SU-DHL-6 (cell line): ENCODE results near the gene TRIOBP.

ENCODE experiments used
- H2AFZ ChIP-seq: fragments of 200-600 bp; sonication (generic); 2 replicates; pipeline ENCODE4 v1.6.1; 2014; ENCODE audit warnings: low read depth, mild to moderate bottlenecking, moderate library complexity, mixed read lengths, antibody characterized with exemption, low read length; ENCODE audit not compliant: severe bottlenecking
- H3F3A ChIP-seq: fragments of 200-600 bp; shearing (Covaris generic); 2 replicates; pipeline ENCODE4 v1.6.0; 2016; ENCODE audit warnings: antibody characterized with exemption, mild to moderate bottlenecking; ENCODE audit not compliant: insufficient read depth
- H3K27ac ChIP-seq: fragments of 200-600 bp; sonication (generic); 2 replicates; pipeline ENCODE4 v1.5.1; 2016; ENCODE audit warnings: low read depth, mild to moderate bottlenecking, low read length, moderate library complexity, mixed read lengths
- H3K27me3 ChIP-seq: fragments of 200-600 bp; sonication (generic), shearing (Covaris generic); 2 replicates; pipeline ENCODE4 v1.6.0; 2014; ENCODE audit warnings: mild to moderate bottlenecking, low read length
- H3K36me3 ChIP-seq: fragments of 200-600 bp; sonication (generic); 2 replicates; pipeline ENCODE4 v1.6.1; 2014; ENCODE audit warnings: mild to moderate bottlenecking, low read length, mixed read lengths
- H3K4me2 ChIP-seq: fragments of 300-600, 200-600 bp; shearing (Covaris generic), sonication (generic); 2 replicates; pipeline ENCODE4 v1.6.0; 2014; ENCODE audit warnings: low read length, low read depth, mild to moderate bottlenecking; ENCODE audit not compliant: poor library complexity, severe bottlenecking
- H3K4me3 ChIP-seq: fragments of 200-600 bp; sonication (generic); 2 replicates; pipeline ENCODE4 v1.5.1; 2014; ENCODE audit warnings: antibody characterized with exemption, low read length, mild to moderate bottlenecking, mixed read lengths; ENCODE audit not compliant: insufficient read depth, poor library complexity, severe bottlenecking
- H3K79me2 ChIP-seq: fragments of 200-600 bp; sonication (generic); 2 replicates; pipeline ENCODE4 v1.6.1; 2014; ENCODE audit warnings: mild to moderate bottlenecking, low read length, moderate library complexity; ENCODE audit not compliant: insufficient read depth
- H3K9ac ChIP-seq: fragments of 200-600 bp; sonication (generic); 2 replicates; pipeline ENCODE4 v1.7.0; 2014; ENCODE audit warnings: mild to moderate bottlenecking, low read length
- H3K9me2 ChIP-seq: fragments of 200-600 bp; sonication (generic); replicated peaks from 2 replicates; pipeline ENCODE4 v1.6.1; 2014; ENCODE audit warnings: low read length; ENCODE audit not compliant: insufficient read depth
- H3K9me3 ChIP-seq: fragments of 200-600 bp; sonication (generic); 2 replicates; pipeline ENCODE4 v1.6.1; 2014; ENCODE audit warnings: low read length, mixed read lengths; ENCODE audit not compliant: insufficient read depth
- H4K20me1 ChIP-seq: fragments of 200-600 bp; sonication (generic); 2 replicates; pipeline ENCODE4 v1.6.1; 2014; ENCODE audit warnings: low read depth, mild to moderate bottlenecking, antibody characterized with exemption, low read length, moderate library complexity, mixed read lengths
- CTCF ChIP-seq: fragments of 200-600 bp; sonication (generic); IDR thresholded peaks from one replicate; pipeline ENCODE4 v1.5.1; 2017; ENCODE audit warnings: antibody characterized with exemption, mild to moderate bottlenecking, low read length, moderate library complexity; ENCODE audit not compliant: insufficient read depth, poor library complexity, severe bottlenecking
- EZH2phosphoT487 ChIP-seq: fragments of 200-600 bp; sonication (generic), shearing (Covaris generic); conservative IDR thresholded peaks from 2 replicates; pipeline ENCODE4 v1.6.1; 2018; ENCODE audit warnings: mild to moderate bottlenecking, antibody characterized with exemption, low read length, moderate library complexity, mixed read lengths

TRIOBP gene

GRCh38 chr22:37751449-37752188 lies 54.8 kb downstream of the TRIOBP start:
- no peaks in the 10 kb centered on the region for H3K9me2 ChIP-seq
- H3K9ac ChIP-seq: no peak overlapping the region
- TF ChIP-seq EZH2phosphoT487 (no peak), CTCF (no peak)
- no peaks in the 10 kb centered on the region for H3K36me3 ChIP-seq
- no peaks in the 10 kb centered on the region for H4K20me1 ChIP-seq
- no peak overlapping the region for H3K27ac ChIP-seq
- no peak overlapping the region for H2AFZ ChIP-seq
- peaks cover 19% of the 10 kb centered on the region for H3K79me2 ChIP-seq
- no peak overlapping the region for H3K4me2 ChIP-seq
- no peak overlapping the region for H3K4me3 ChIP-seq
- H3K9me3 ChIP-seq: no peaks in the 10 kb centered on the region
- no peaks in the 10 kb centered on the region for H3K27me3 ChIP-seq
- H3F3A ChIP-seq: no peaks in the 10 kb centered on the region

GRCh38 chr22:37752189-37753087 lies 55.6 kb downstream of the TRIOBP start:
- H4K20me1 ChIP-seq: no peaks in the 10 kb centered on the region
- H3K27ac ChIP-seq: no peak overlapping the region
- no peak overlapping the region for H2AFZ ChIP-seq
- no peaks in the 10 kb centered on the region for H3K36me3 ChIP-seq
- no peaks in the 10 kb centered on the region for H3K9me3 ChIP-seq
- H3K9ac ChIP-seq: no peak overlapping the region
- no peaks in the 10 kb centered on the region for H3K9me2 ChIP-seq
- H3F3A ChIP-seq: no peaks in the 10 kb centered on the region
- H3K79me2 ChIP-seq: peaks cover 11% of the 10 kb centered on the region
- no peak overlapping the region for H3K4me3 ChIP-seq
- no peak overlapping the region for H3K4me2 ChIP-seq
- no peaks in the 10 kb centered on the region for H3K27me3 ChIP-seq
- TF ChIP-seq CTCF: no peak
- no peak for TF ChIP-seq EZH2phosphoT487

GRCh38 chr22:37753746-37754145 lies 56.9 kb downstream of the TRIOBP start:
- H3K27ac ChIP-seq: no peak overlapping the region
- no peaks in the 10 kb centered on the region for H4K20me1 ChIP-seq
- TF ChIP-seq EZH2phosphoT487 (no peak), CTCF (no peak)
- H3K9me3 ChIP-seq: no peaks in the 10 kb centered on the region
- H3K79me2 ChIP-seq: no peaks in the 10 kb centered on the region
- no peak overlapping the region for H3K4me3 ChIP-seq
- no peak overlapping the region for H3K9ac ChIP-seq
- no peak overlapping the region for H3K4me2 ChIP-seq
- no peaks in the 10 kb centered on the region for H3K9me2 ChIP-seq
- no peaks in the 10 kb centered on the region for H3K27me3 ChIP-seq
- no peaks in the 10 kb centered on the region for H3K36me3 ChIP-seq
- H2AFZ ChIP-seq: no peak overlapping the region
- H3F3A ChIP-seq: no peaks in the 10 kb centered on the region
